SK-N-MC (cell line): ENCODE results near the gene AGMO.

Experiments
- EZH2 ChIP-seq: fragments of 200-600 bp; sonication (generic); IDR thresholded peaks from one replicate; pipeline ENCODE4 v1.6.1; 2017; ENCODE audit warnings: antibody characterized with exemption
- POLR2AphosphoS5 ChIP-seq: IDR thresholded peaks from 2 replicates; pipeline ENCODE4 v1.6.1; 2012; ENCODE audit warnings: mild to moderate bottlenecking, low read depth, low read length, borderline replicate concordance

DNA sequence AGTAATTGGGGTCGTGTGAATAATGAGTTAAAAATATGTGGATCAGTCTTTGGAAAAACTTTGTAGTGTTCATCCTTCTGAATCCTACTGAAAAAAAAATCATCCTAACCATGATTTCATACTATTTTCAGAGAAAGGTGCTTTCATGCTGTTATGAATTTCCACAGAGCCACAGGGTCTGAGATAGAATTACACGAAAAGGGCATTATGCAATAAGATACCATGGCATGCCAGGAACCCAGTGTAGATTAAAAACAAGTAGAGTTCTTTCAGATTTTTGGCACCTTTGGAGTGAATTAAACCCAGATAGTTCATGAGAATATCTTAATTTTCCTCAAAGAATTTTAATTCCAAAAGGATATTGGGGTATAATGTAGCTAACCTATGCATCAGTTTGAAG, 47.5 kb upstream of the AGMO start:
- TF ChIP-seq EZH2 (no peak), POLR2AphosphoS5 (no peak)
